ENCODE measurements around the gene NHS. TPM values are rescaled to one million over a fixed set of nuclear protein-coding genes. Genes with fewer than 3 reads are reported as not detected.

The NHS gene
- total RNA-seq, 1 experiment from 2014 or later: 0.10 TPM

DNA sequence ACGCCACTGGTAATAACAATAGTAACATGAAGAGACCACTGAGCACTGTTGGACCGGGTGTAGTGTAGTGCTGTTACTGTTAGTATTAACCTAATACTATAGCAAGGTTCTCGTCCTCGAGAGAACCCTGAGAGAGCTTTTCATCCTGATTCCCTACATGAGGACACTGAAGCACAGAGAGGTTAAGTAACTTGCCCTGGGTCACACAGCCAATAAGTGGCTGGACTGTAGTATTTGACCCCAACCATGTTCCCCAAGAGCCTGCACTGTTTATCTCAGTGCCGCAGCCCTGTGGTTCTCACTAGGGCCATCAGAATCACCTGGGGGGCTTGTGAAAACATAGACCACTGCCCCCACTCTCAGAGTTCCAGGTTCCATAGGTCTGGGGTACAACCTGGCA, 372.7 kb downstream of the NHS start:
- DNase-seq: no peak
- Histone ChIP-seq H3K36me3 (peaks cover 13% of the 10 kb centered on the region), H3K4me3 (no peak overlapping the region)

DNA sequence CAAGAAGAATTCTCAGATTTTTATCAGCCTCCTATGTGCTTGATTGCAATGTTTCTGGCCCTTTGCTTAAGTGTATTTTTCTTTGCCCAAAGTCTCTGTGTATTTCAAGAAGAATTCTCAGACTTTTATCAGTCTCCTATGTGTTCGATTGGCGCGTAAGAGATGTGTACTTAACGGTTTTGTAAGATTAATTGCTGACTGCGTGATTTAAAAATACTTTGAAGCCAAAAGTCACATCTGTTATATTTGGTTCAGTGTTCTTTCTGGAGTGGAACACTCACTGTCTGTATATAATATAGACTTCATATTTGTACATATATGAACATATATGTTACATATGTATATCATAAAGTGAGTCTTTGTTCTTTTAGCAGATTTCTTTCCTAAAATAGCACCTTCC, 373.7 kb downstream of the NHS start:
- Histone ChIP-seq H3K4me3 (no peak overlapping the region), H3K36me3 (peaks cover 13% of the 10 kb centered on the region), H3K27me3 (no peaks in the 10 kb centered on the region), H3K9me3 (no peaks in the 10 kb centered on the region)
- DNase-seq: no peak

More for the DNA sequence above, 372.7 kb downstream of the NHS start:
- H3K9me3 ChIP-seq: no peaks in the 10 kb centered on the region
- no peaks in the 10 kb centered on the region for H3K27me3 ChIP-seq

DNA sequence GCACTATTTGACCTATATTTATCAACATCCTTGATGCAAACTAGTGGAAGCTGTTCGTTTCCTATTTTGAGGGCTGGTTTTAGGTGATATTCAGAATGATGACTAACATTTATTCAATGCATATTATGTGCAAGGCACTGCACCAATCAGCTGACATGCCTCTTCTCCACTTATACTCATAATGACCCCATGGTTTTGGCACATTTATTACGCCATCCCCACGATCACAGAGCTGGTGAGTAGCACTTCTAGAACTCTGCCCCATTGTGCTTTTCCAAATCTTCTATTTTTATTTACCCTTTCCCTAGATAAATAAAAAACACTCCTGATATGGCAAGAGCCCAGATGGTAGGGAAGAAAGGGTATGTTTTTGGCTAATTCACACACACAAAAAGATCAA, 375.4 kb downstream of the NHS start:
- no peak for DNase-seq
- no peak overlapping the region for H3K4me3 ChIP-seq
- H3K9me3 ChIP-seq: no peaks in the 10 kb centered on the region
- no peaks in the 10 kb centered on the region for H3K27me3 ChIP-seq
- H3K36me3 ChIP-seq: peaks cover 13% of the 10 kb centered on the region

DNA sequence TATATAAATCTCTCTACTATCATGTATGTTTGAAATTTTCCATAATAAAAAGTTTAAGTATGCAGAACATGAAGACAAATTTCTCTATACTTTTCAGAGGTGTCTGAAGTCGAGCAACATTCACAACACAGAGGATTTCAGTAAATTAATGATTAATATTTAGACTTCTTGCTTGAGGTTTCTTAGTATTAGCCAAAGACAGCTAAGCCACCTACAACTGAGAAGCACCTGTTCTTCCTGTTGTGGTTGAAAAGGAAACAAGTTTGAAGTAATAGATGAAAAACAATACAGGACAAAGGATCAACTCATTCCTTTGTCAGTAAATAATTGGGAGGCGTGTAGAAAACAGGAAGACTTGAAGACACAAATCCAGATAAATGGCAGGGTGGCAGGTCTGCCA, 383.4 kb downstream of the NHS start:
- Histone ChIP-seq H3K27me3 (no peaks in the 10 kb centered on the region), H3K36me3 (no peaks in the 10 kb centered on the region), H3K9me3 (no peaks in the 10 kb centered on the region), H3K4me3 (no peak overlapping the region)
- DNase-seq: no peak

- H3K9me3 ChIP-seq: no peaks in the 10 kb centered on the region
- DNase-seq: no peak
- H3K27me3 ChIP-seq: no peaks in the 10 kb centered on the region
Measured at GRCh38 chrX:17759990-17760389, 385.0 kb downstream of the NHS start.

DNA sequence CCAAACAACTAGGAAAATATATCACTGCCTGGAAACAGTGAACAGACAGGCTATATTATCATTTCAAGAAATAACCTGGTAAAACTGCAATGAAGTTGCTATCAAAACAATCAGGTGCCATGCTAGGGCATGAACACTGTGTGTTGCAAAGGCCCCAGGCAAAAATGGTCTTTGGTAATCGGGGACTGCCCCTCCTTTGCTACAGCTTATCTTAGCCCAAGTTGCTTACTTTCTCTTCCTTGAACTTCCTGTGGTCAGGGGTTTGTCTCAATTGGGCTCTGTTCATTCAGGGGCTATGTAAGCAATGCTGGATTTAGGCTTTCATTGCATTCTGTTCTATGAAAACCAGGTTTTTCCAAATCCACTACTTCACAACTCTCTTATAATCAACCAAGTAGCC, 392.7 kb downstream of the NHS start:
- no peaks in the 10 kb centered on the region for H3K9me3 ChIP-seq
- no peak for DNase-seq
- H3K36me3 ChIP-seq: no peaks in the 10 kb centered on the region
- no peak overlapping the region for H3K4me3 ChIP-seq
- H3K27me3 ChIP-seq: no peaks in the 10 kb centered on the region

More at GRCh38 chrX:17759990-17760389, 385.0 kb downstream of the NHS start:
- no peaks in the 10 kb centered on the region for H3K36me3 ChIP-seq
- H3K4me3 ChIP-seq: no peak overlapping the region

DNA sequence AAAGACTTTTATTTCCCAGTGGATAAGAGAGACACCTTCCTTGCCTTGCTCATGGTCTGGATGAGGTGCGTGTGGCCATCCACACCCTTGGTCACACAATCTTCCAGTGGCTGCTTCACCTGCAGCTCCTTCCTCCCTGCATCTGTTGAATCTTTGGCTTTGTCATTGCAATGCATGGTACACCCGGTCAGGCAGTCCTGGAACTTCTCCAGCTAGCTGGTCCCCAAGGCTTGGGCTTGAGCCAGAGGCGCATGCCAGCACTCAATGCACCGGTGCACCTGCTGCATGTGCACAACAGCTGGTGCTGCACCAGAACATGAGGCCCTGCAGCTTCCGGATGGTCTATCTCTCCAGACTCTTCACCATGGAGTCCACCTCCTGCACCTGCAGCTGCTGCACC, 394.0 kb downstream of the NHS start:
- no peaks in the 10 kb centered on the region for H3K9me3 ChIP-seq
- no peak overlapping the region for H3K4me3 ChIP-seq
- no peaks in the 10 kb centered on the region for H3K27me3 ChIP-seq
- DNase-seq: no peak
- H3K36me3 ChIP-seq: no peaks in the 10 kb centered on the region

GRCh38 chrX:17769701-17770269, 394.8 kb downstream of the NHS start:
- no peaks in the 10 kb centered on the region for H3K36me3 ChIP-seq
- DNase-seq: no peak
- H3K4me3 ChIP-seq: no peak overlapping the region
- H3K9me3 ChIP-seq: no peaks in the 10 kb centered on the region
- H3K27me3 ChIP-seq: no peaks in the 10 kb centered on the region

GRCh38 chrX:17773221-17773876, 398.3 kb downstream of the NHS start:
- H3K4me3 ChIP-seq: no peak overlapping the region

DNA sequence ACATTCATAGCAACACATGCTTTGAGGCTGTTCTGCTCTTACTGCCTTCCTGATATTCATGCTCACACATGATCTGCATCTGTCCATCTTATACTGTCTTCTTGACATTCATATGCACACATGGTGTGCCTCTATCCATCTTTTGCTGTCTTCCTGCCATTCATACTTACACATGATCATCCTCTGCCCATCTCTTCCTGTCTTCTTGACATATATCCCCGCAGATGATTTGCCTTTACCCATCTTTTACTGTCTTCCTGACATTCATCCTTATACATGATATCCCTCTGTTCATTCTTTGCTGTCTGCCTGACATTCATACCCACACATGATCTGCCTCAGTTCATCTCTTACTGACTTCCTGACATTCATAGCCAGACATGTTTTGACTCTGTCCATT, 399.1 kb downstream of the NHS start:
- Histone ChIP-seq H3K27me3 (no peaks in the 10 kb centered on the region), H3K9me3 (no peaks in the 10 kb centered on the region), H3K4me3 (no peak overlapping the region), H3K36me3 (no peaks in the 10 kb centered on the region)
- no peak for DNase-seq

More at GRCh38 chrX:17773221-17773876, 398.3 kb downstream of the NHS start:
- H3K27me3 ChIP-seq: no peaks in the 10 kb centered on the region
- no peaks in the 10 kb centered on the region for H3K9me3 ChIP-seq
- H3K36me3 ChIP-seq: no peaks in the 10 kb centered on the region
- DNase-seq: no peak

DNA sequence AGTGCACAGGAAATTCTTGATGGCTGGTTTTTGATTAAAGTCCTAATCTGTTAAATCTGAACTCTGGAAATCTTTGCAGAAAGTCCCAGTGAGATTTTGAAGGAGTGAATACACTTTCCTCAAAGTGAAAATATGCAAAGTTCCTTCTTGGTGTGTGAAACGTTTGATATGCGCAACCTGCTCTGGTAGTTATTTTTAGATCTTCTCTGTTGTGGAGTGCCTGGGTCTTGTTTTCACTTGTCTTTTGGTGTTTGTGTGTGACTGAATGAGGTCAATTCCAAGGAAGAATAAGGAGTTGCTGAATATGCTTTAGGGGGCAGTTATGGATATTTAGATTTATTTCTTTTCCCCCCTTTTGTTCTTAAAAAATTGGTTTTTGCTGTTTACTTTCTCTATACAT, 404.0 kb downstream of the NHS start:
- Histone ChIP-seq H3K9me3 (no peaks in the 10 kb centered on the region), H3K27me3 (no peaks in the 10 kb centered on the region), H3K4me3 (no peak overlapping the region), H3K36me3 (no peaks in the 10 kb centered on the region)
- DNase-seq: no peak

DNA sequence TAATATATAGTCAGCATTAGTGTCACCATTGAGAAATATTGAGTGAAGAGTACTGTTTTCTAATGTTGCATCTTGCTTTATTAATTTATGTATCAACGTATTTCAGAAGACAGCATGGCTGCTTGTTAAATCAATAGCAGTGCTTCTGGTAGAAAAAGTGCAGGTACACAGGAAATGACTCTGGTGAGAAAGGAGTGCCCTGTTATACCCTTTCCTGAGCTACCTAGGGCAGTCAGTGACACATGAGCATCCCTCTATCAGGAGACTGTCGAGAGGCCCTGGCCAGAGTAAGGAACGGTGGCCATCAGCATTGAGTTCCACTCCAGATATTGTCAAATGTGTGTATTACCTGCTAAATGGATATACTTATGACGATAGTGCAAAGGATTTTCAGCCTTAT, 404.4 kb downstream of the NHS start:
- Histone ChIP-seq H3K9me3 (no peaks in the 10 kb centered on the region), H3K36me3 (no peaks in the 10 kb centered on the region), H3K27me3 (no peaks in the 10 kb centered on the region), H3K4me3 (no peak overlapping the region)
- no peak for DNase-seq

Measured in MG63 (cell line).